ENCODE results near the gene FRMPD2. TPM values are rescaled to one million over a fixed set of nuclear protein-coding genes. Genes with fewer than 3 reads are reported as not detected.

Gene FRMPD2
- polyA plus RNA-seq, 2 of the 4 experiments (the other 2 are of a cell fraction), result 0.13 to 0.15 TPM

DNA sequence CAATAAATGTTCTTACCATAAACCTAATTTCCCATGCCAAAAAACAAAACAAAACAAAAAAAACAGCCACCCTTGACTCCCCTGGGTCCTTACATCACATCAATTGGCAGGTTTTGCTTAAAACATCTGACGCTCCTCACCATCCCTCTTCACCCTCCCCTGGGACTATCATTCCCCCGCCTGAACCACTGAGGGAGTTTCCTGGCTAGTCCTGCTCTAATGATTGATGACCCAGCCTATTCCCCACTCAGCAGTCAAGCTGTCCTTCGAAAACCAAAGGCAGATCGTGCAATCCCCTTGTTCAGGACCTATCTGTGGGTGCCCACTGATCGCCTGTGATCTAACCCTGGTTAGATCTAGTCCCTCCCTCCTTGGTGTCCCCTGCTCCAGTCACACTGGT is 11.2 kb upstream of the FRMPD2 start:
- TF ChIP-seq RARB (CRISPR knock-in tag; IDR thresholded peaks at IDR 0.05) (no peak), HEYL (CRISPR knock-in tag; IDR thresholded peaks at IDR 0.05) (no peak), KDM5A (IDR thresholded peaks at IDR 0.05) (no peak), BHLHE40 (IDR thresholded peaks at IDR 0.05; ENCODE audit: low read depth, low read length) (no peak), POLR2A (IDR thresholded peaks at IDR 0.05; ENCODE audit: low read length) (no peak), HOXB5 (CRISPR knock-in tag; IDR thresholded peaks at IDR 0.05) (no peak), CBX8 (IDR thresholded peaks at IDR 0.05) (no peak), CHD2 (IDR thresholded peaks at IDR 0.05; ENCODE audit: low read length, partially characterized antibody) (no peak), SMC3 (IDR thresholded peaks at IDR 0.05) (no peak), ZNF302 (CRISPR knock-in tag; IDR thresholded peaks at IDR 0.05) (no peak), JUNB (IDR thresholded peaks at IDR 0.05) (no peak), PHF8 (IDR thresholded peaks at IDR 0.05; ENCODE audit: borderline replicate concordance, low read depth) (no peak)
- TF ChIP-seq, protein P1, sequence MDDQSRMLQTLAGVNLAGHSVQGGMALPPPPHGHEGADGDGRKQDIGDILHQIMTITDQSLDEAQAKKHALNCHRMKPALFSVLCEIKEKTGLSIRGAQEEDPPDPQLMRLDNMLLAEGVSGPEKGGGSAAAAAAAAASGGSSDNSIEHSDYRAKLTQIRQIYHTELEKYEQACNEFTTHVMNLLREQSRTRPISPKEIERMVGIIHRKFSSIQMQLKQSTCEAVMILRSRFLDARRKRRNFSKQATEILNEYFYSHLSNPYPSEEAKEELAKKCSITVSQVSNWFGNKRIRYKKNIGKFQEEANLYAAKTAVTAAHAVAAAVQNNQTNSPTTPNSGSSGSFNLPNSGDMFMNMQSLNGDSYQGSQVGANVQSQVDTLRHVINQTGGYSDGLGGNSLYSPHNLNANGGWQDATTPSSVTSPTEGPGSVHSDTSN (IDR thresholded peaks at IDR 0.05), result no peak
- TF ChIP-seq, protein P2, sequence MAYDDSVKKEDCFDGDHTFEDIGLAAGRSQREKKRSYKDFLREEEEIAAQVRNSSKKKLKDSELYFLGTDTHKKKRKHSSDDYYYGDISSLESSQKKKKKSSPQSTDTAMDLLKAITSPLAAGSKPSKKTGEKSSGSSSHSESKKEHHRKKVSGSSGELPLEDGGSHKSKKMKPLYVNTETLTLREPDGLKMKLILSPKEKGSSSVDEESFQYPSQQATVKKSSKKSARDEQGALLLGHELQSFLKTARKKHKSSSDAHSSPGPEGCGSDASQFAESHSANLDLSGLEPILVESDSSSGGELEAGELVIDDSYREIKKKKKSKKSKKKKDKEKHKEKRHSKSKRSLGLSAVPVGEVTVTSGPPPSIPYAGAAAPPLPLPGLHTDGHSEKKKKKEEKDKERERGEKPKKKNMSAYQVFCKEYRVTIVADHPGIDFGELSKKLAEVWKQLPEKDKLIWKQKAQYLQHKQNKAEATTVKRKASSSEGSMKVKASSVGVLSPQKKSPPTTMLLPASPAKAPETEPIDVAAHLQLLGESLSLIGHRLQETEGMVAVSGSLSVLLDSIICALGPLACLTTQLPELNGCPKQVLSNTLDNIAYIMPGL (CRISPR knock-in tag; IDR thresholded peaks at IDR 0.05; ENCODE audit: borderline replicate concordance), result no peak
- WGBS (ENCODE audit: missing lambda C conversion rate), result 46% methylated on average over 5 of the region's 5 CpGs

GRCh38 chr10:48284811-48285210 is 10.3 kb upstream of the FRMPD2 start:
- Histone ChIP-seq H3K27ac (no peak overlapping the region), H3K4me3 (no peak overlapping the region), H3K4me2 (no peak overlapping the region), H3K9me3 (peaks cover 17% of the 10 kb centered on the region), H3K4me1 (no peaks in the 10 kb centered on the region)
- CTCF ChIA-PET, result no interaction called here
- DNase-seq (ENCODE audit: low read depth in 1 of 2, low spot score in 1 of 2) (no peak), ATAC-seq (no peak), FAIRE-seq (no peak)
- 63% methylated on average over 4 of the region's 4 CpGs for WGBS (ENCODE audit: missing lambda C conversion rate)
- TF ChIP-seq, protein P2 (CRISPR knock-in tag; IDR thresholded peaks at IDR 0.05; ENCODE audit: borderline replicate concordance), result no peak
- TF ChIP-seq REST (IDR thresholded peaks at IDR 0.05), result no peak
- TF ChIP-seq MAX (IDR thresholded peaks at IDR 0.05), result no peak
- TF ChIP-seq HOXB5 (CRISPR knock-in tag; IDR thresholded peaks at IDR 0.05), result no peak
- no peak for TF ChIP-seq EHMT2 (IDR thresholded peaks at IDR 0.05; ENCODE audit: low read depth)
- TF ChIP-seq, protein P1 (IDR thresholded peaks at IDR 0.05), result no peak
- POLR2A ChIA-PET, result no interaction called here

More for the DNA sequence above, 11.2 kb upstream of the FRMPD2 start:
- DNase-seq (ENCODE audit: low read depth in 1 of 2, low spot score in 1 of 2) (no peak), ATAC-seq (no peak), FAIRE-seq (no peak)
- Histone ChIP-seq H3K4me2 (no peak overlapping the region), H3K27ac (no peak overlapping the region), H3K9me3 (peaks cover 17% of the 10 kb centered on the region), H3K4me1 (no peaks in the 10 kb centered on the region), H3K4me3 (no peak overlapping the region)
- CTCF ChIA-PET, result interaction anchor here (9.6 kb wide), 1 partner anchor 16 kb away, joined by 69 read pairs; no protein-coding TSS in a partner anchor
- POLR2A ChIA-PET, result no interaction called here

All from A549 (cell line).